Left lung (tissue), 10 donors: ENCODE results near the gene POLR1A. TPM values are rescaled to one million over a fixed set of nuclear protein-coding genes. Genes with fewer than 3 reads are reported as not detected.

Experiments
- ATAC-seq: fragments of 200-7000 bp; cut with Tn5 transposase; one replicate; pipeline ENCODE4 v1.9.1; 2020; ENCODE audit warnings: moderate library complexity
- DNase-seq, 4 donors: peaks; one replicate each; pipeline ENCODE4 v3.0.0-alpha.2; 2013 to 2020
- H3K27ac ChIP-seq, 2 donors: fragments of 200-600 bp; sonication (generic) in 1 of 2; one replicate each; pipeline versions ENCODE4 v1.5.0 to v1.8.0; 2020 to 2021
- H3K27me3 ChIP-seq, 2 donors: fragments of 200-600 bp; sonication (generic) in 1 of 2; one replicate each; pipeline versions ENCODE4 v1.5.0 to v1.8.0; 2020 to 2021
- H3K36me3 ChIP-seq, 2 donors: fragments of 200-600 bp; sonication (generic) in 1 of 2; one replicate each; pipeline versions ENCODE4 v1.5.0 to v1.8.0; 2020 to 2021
- H3K4me1 ChIP-seq, 2 donors: fragments of 200-600 bp; one replicate each; pipeline ENCODE4 v1.8.0; 2021
- H3K4me3 ChIP-seq, 2 donors: fragments of 200-600 bp; sonication (generic) in 1 of 2; one replicate each; pipeline versions ENCODE4 v1.5.0 to v1.8.0; 2020 to 2021; ENCODE audit warnings: mild to moderate bottlenecking in 1 of 2
- H3K9me3 ChIP-seq, 2 donors: fragments of 200-600 bp; sonication (generic) in 1 of 2; one replicate each; pipeline versions ENCODE4 v1.5.0 to v1.8.0; 2020 to 2021
- CTCF ChIP-seq, 2 donors: fragments of 200-600 bp; sonication (generic) in 1 of 2; IDR thresholded peaks; one replicate each; pipeline versions ENCODE4 v1.5.0 to v1.8.0; 2021; ENCODE audit warnings: antibody characterized with exemption in 2 of 2
- intact Hi-C, 2 donors: fragments of 100-400 bp; cut with DNase I; formaldehyde crosslinking; loops; one replicate each; pipeline versions ENCODE4 v1.11.2 to v1.14.2; 2022
- polyA plus RNA-seq, 6 donors: library from polyadenylated mRNA; unstranded; fragments of 120-200 nt; gene quantifications; one replicate each; pipeline ENCODE4 v1.2.1, GENCODE V29; 2013; ENCODE audit not compliant: insufficient read length in 6 of 6
- total RNA-seq, 2 donors: library from RNA; stranded (reverse); fragmentation: NEBNext Ultra II Directional; extraction: Animal tissue kit (Norgen Biotek cat#: 25700); gene quantifications; one replicate each; pipeline ENCODE4 v1.2.1, GENCODE V29; 2021
- donor health status: DM: no; HTN: yes; CAD: no.
- donor health status: DM: no; HTN: no; CAD: no.

POLR1A gene
- total and polyA plus RNA-seq, 8 donors, result 18.6 to 34.7 (median 21.9) TPM

GRCh38 chr2:86039178-86039962 lies 66.3 kb downstream of the POLR1A start:
- intact Hi-C loops, result no loop called here
- H3K4me3 ChIP-seq, result no peak overlapping the region
- no peaks in the 10 kb centered on the region for H3K27me3 ChIP-seq
- peak overlapping the region; percentile 90 to 97 for H3K27ac ChIP-seq
- peaks cover 43 to 48% of the 10 kb centered on the region in 2 donors for H3K4me1 ChIP-seq
- peaks cover 0 to 54% of the 10 kb centered on the region in 2 donors for H3K36me3 ChIP-seq
- no peak for ATAC-seq
- H3K9me3 ChIP-seq, result no peaks in the 10 kb centered on the region
- DNase-seq, result no peak
- TF ChIP-seq CTCF (IDR thresholded peaks at IDR 0.05), result no peak

- peaks cover 0 to 54% of the 10 kb centered on the region in 2 donors for H3K36me3 ChIP-seq
- no peak overlapping the region for H3K4me3 ChIP-seq
- no peaks in the 10 kb centered on the region for H3K27me3 ChIP-seq
- intact Hi-C loops, result no loop called here
- peak overlapping the region; percentile 90 to 97 for H3K27ac ChIP-seq
- peak; percentile 15 for ATAC-seq
- no peak for TF ChIP-seq CTCF (IDR thresholded peaks at IDR 0.05)
- DNase-seq, result peak in 1 of 4 donors; percentile 67
- H3K9me3 ChIP-seq, result no peaks in the 10 kb centered on the region
- H3K4me1 ChIP-seq, result peaks cover 43 to 49% of the 10 kb centered on the region in 2 donors
These were observed 67.2 kb downstream of the POLR1A start for GRCh38 chr2:86038291-86039081.

DNA sequence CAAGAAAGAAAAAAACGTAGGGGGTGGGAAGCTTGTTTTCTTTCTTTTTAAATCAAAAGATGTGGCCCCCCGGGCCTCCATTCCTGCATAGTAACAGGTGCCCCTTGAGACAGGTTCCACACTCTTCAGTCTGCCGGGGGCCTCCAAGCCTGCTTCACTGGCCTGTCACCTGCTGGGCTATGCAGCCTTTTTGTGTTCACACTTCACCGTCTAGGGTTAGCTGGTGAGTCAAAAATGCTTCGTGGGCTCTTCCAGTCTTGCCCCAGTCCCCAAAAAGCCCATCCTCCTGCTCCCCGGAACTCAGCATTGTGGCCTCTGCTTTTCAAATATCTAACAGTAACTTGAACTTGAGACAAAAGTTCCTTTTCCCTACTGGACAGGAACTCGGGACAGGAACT lies 67.9 kb downstream of the POLR1A start:
- Histone ChIP-seq H3K4me1 (peaks cover 43 to 49% of the 10 kb centered on the region in 2 donors), H3K27me3 (no peaks in the 10 kb centered on the region), H3K9me3 (no peaks in the 10 kb centered on the region), H3K4me3 (no peak overlapping the region), H3K36me3 (peaks cover 0 to 54% of the 10 kb centered on the region in 2 donors), H3K27ac (peak overlapping the region; percentile 90 to 97)
- DNase-seq (peak in 1 of 4 donors; percentile 31), ATAC-seq (no peak)
- intact Hi-C loops, result no loop called here
- no peak for TF ChIP-seq CTCF (IDR thresholded peaks at IDR 0.05)

DNA sequence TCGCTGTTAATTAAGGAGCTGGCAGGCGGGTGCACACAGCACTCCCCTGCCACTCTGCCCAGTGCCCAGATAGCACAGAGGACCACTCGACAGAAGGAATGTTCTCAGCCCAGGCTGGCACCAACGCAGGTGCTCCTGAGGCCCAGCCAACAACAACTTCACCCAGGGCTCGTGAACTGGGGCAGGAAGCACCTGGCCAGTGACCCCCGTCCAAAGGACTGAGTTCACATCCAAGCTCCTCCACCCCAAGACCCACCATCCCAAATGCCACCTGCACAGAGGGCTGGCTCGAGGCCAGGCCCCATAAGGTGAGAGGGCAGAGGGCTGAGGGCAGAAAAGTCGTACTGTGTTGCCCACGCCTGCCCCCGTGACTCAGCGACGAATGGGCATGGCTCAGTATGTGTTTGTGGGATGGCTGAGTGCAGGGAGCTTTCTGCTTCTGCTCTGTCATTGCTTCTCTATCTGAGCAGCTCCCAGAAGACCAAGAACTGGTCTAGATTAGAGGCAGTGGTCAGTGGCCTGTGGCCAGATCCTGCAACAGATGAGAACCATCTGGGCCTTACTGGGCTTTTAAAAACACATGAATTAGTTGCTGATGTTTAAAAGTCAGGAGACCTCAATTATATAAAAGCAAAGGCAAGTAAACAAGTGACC lies 68.4 kb downstream of the POLR1A start:
- Histone ChIP-seq H3K4me3 (no peak overlapping the region), H3K9me3 (no peaks in the 10 kb centered on the region), H3K27ac (peak overlapping the region; percentile 90 to 97), H3K27me3 (no peaks in the 10 kb centered on the region), H3K4me1 (peaks cover 43 to 49% of the 10 kb centered on the region in 2 donors), H3K36me3 (peaks cover 0 to 53% of the 10 kb centered on the region in 2 donors)
- peak in 3 of 4 donors; percentile 52 to 89 (median 79) for DNase-seq
- peak; percentile 71 for ATAC-seq
- no peak for TF ChIP-seq CTCF (IDR thresholded peaks at IDR 0.05)
- intact Hi-C loops, result no loop called here
